BE2C (cell line): Measurements from ENCODE around the gene CDC25B.

Experiments used
- DNase-seq: peaks from one replicate; pipeline ENCODE4 v3.0.0-alpha.2; 2020
- H3K27me3 ChIP-seq: fragments of 250-450 bp; sonication (Bioruptor Pico); 2 replicates; pipeline ENCODE4 v1.5.1; 2020; ENCODE audit warnings: mild to moderate bottlenecking
- H3K36me3 ChIP-seq: fragments of 250-450 bp; sonication (Bioruptor Pico); 2 replicates; pipeline ENCODE4 v1.5.1; 2020; ENCODE audit warnings: mild to moderate bottlenecking
- H3K4me1 ChIP-seq: fragments of 250-450 bp; sonication (Bioruptor Pico); 2 replicates; pipeline ENCODE4 v1.5.1; 2020
- H3K4me3 ChIP-seq: 2 replicates; pipeline ENCODE4 v1.5.1; 2011; ENCODE audit warnings: low read depth, low read length
- H3K9me3 ChIP-seq: fragments of 250-450 bp; sonication (Bioruptor Pico); 2 replicates; pipeline ENCODE4 v1.5.1; 2020
- TF ChIP-seq, protein P1 (sequence below): IDR thresholded peaks from 2 replicates; pipeline ENCODE4 v1.5.1; 2012; ENCODE audit warnings: mild to moderate bottlenecking, low read depth, low read length

The CDC25B gene

DNA sequence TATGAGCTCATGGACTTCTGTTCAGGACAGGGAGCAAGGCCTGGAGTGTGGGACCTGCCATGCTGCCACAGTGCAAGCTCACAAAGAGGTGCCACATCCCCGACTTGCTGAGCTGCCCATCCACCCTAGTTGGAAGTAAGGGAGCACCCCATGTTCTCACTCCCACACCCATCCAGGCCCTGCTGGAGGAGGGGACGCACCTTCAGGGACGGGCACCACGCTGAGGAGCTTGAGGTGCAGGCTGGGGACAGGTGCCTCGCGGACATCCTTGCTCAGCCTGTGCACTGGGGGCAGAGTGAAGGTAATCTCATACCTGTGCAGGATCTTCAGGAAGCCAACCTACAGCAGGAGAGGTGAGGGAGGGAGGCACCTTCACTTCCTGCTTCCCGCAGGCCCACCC is 40.8 kb upstream of the CDC25B start:
- TF ChIP-seq, protein P1, sequence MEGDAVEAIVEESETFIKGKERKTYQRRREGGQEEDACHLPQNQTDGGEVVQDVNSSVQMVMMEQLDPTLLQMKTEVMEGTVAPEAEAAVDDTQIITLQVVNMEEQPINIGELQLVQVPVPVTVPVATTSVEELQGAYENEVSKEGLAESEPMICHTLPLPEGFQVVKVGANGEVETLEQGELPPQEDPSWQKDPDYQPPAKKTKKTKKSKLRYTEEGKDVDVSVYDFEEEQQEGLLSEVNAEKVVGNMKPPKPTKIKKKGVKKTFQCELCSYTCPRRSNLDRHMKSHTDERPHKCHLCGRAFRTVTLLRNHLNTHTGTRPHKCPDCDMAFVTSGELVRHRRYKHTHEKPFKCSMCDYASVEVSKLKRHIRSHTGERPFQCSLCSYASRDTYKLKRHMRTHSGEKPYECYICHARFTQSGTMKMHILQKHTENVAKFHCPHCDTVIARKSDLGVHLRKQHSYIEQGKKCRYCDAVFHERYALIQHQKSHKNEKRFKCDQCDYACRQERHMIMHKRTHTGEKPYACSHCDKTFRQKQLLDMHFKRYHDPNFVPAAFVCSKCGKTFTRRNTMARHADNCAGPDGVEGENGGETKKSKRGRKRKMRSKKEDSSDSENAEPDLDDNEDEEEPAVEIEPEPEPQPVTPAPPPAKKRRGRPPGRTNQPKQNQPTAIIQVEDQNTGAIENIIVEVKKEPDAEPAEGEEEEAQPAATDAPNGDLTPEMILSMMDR, result no peak

DNA sequence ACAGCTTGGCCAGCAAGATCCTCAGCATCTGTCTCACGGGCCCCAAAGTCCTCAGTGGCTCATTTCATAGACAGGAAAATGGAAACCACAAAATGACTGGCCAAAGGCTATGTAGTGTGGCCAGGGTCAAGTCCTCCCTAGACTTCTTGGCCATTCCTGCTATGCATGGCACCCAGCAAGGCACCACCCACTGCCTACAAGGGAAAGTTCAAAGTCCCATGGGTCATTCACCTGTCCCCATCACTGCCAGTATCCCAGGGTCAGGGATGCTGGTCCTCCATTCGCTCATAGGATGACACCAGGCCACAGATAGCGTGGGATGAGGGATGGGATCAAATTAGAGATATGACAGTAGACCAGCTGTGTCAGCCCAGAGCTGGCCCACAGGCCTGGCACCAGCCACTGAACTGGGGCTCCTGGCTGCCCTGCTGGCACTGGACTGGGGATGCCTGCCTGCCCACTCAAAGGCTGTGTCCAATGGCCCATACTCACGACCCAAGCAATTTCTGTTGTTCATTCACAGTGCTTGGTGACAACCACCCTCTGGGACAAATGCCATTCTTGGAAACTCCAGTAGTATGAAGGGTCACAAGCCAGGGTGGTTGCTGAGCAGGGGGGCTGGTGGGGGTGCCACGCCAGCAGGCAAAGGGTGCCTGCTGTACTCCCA is 40.2 kb upstream of the CDC25B start:
- no peaks in the 10 kb centered on the region for H3K27me3 ChIP-seq
- peaks cover 6% of the 10 kb centered on the region; the same call in 1 of the 2 replicates for H3K4me1 ChIP-seq
- peaks cover 26% of the 10 kb centered on the region for H3K36me3 ChIP-seq
- no peak overlapping the region for H3K4me3 ChIP-seq
- DNase-seq, result no peak
- TF ChIP-seq, protein P1, result no peak
- no peaks in the 10 kb centered on the region for H3K9me3 ChIP-seq

More for the DNA sequence above, 40.8 kb upstream of the CDC25B start:
- Histone ChIP-seq H3K4me3 (no peak overlapping the region), H3K4me1 (peaks cover 6% of the 10 kb centered on the region; the same call in 1 of the 2 replicates), H3K27me3 (no peaks in the 10 kb centered on the region), H3K36me3 (peaks cover 22% of the 10 kb centered on the region), H3K9me3 (no peaks in the 10 kb centered on the region)
- DNase-seq, result no peak

DNA sequence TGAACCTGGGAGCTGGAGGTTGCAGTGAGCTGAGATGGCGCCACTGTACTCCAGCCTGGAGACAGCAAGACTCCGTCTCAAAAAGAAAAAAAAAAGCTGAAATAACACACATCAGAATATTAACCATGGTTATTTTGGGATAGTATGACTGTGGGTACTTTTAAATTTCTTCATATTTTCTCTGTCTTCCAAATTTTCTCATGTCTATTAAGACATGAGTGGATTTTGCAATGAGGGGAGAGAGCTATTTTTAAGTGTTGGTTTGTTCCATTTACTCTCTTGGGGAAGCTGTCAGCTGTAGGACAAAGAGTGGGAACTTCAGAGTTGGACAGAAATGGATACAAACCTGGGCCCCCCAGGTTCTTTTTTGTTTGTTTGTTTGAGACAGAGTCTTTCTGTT is 38.8 kb upstream of the CDC25B start:
- Histone ChIP-seq H3K4me3 (no peak overlapping the region), H3K9me3 (no peaks in the 10 kb centered on the region), H3K27me3 (no peaks in the 10 kb centered on the region), H3K36me3 (peaks cover 30% of the 10 kb centered on the region), H3K4me1 (peaks cover 6% of the 10 kb centered on the region; the same call in 1 of the 2 replicates)
- no peak for DNase-seq
- TF ChIP-seq, protein P1, result no peak

DNA sequence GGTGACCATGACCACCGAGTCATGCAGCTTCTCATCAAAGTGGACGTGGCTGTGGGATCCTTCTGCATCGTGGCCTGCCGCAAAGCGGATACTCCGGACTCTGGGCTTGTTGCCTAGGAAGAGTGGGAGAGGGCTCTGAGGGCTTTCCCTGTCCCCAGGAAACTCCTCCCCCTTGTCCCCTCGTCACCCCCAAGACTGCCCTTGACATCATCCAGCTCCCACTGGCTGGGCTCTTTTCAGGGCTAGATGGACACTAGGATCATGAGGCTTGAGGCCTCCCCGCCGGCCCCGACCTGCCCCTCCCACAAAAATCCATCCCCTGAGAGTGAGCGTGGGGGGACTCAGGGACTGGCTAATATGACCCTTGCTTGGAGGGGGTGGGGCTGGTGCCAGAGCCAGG is 37.5 kb upstream of the CDC25B start:
- TF ChIP-seq, protein P1, result no peak
- Histone ChIP-seq H3K27me3 (no peaks in the 10 kb centered on the region), H3K9me3 (no peaks in the 10 kb centered on the region), H3K4me3 (no peak overlapping the region), H3K36me3 (peaks cover 30% of the 10 kb centered on the region), H3K4me1 (no peaks in the 10 kb centered on the region)
- no peak for DNase-seq

DNA sequence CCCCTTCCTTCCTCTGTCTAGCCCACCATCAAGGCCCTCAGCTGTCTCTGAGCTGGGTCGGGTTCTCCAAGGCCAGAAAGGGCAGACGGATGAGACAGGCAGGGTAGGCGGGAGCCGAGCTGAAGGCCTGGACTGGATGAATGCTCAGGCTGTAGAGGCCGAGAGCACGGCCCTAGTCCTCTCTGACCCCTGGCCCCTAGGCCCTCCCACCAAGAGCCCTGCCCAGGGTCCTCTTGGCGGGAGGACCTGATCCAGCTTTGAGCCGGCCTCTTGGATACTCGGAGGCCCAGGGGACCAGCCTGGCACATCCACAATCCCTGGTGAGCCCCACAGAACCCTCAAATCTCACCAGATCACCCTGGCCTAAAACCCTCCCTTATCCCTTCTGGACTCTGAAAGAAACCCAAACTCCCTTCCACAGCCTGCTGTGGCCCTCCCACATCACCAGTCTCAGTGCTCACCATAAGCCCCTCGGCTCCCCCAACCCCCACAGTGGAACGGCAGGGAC is 36.7 kb upstream of the CDC25B start:
- Histone ChIP-seq H3K36me3 (peaks cover 30% of the 10 kb centered on the region), H3K27me3 (no peaks in the 10 kb centered on the region), H3K9me3 (no peaks in the 10 kb centered on the region), H3K4me3 (no peak overlapping the region), H3K4me1 (no peaks in the 10 kb centered on the region)
- TF ChIP-seq, protein P1, result no peak
- DNase-seq, result no peak

DNA sequence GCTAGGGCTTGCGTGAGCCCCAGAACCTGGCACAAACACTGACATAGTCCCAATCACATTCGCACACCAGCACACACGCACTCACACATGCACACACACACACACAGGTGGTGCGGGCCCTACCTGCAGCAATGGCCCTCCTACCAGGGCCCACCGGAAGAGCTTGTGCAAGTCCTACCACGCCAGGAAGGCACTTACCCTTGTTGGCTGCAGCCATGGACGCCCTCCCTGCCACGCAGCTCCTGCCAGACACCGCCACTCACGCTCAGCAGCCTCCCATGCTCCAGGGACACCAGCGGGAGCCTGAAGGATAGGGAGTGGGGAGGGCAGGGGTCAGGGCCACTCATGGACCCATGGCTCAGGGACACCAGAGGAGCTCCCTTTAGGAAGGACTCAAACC is 36.2 kb upstream of the CDC25B start:
- Histone ChIP-seq H3K9me3 (no peaks in the 10 kb centered on the region), H3K4me3 (no peak overlapping the region), H3K27me3 (no peaks in the 10 kb centered on the region), H3K36me3 (peaks cover 30% of the 10 kb centered on the region), H3K4me1 (no peaks in the 10 kb centered on the region)
- DNase-seq, result no peak
- TF ChIP-seq, protein P1, result no peak
